GM21381 (cell line): ENCODE data around the gene MGAT5.

Source experiments
- ATAC-seq: cut with Tn5 transposase; IDR thresholded peaks from one replicate; pipeline ENCODE4 v1.9.1; 2021; ENCODE audit warnings: mild to moderate bottlenecking, moderate library complexity; ENCODE audit not compliant: unreplicated experiment

MGAT5 gene, protein sequence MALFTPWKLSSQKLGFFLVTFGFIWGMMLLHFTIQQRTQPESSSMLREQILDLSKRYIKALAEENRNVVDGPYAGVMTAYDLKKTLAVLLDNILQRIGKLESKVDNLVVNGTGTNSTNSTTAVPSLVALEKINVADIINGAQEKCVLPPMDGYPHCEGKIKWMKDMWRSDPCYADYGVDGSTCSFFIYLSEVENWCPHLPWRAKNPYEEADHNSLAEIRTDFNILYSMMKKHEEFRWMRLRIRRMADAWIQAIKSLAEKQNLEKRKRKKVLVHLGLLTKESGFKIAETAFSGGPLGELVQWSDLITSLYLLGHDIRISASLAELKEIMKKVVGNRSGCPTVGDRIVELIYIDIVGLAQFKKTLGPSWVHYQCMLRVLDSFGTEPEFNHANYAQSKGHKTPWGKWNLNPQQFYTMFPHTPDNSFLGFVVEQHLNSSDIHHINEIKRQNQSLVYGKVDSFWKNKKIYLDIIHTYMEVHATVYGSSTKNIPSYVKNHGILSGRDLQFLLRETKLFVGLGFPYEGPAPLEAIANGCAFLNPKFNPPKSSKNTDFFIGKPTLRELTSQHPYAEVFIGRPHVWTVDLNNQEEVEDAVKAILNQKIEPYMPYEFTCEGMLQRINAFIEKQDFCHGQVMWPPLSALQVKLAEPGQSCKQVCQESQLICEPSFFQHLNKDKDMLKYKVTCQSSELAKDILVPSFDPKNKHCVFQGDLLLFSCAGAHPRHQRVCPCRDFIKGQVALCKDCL

GRCh38 chr2:134253804-134254203 lies at the start of gene MGAT5:
Gene MGAT5, plus strand, starts transcription at chr2:134254072. Its CDS starts 332 bp downstream, at chr2:134254404.
- no peak for ATAC-seq

DNA sequence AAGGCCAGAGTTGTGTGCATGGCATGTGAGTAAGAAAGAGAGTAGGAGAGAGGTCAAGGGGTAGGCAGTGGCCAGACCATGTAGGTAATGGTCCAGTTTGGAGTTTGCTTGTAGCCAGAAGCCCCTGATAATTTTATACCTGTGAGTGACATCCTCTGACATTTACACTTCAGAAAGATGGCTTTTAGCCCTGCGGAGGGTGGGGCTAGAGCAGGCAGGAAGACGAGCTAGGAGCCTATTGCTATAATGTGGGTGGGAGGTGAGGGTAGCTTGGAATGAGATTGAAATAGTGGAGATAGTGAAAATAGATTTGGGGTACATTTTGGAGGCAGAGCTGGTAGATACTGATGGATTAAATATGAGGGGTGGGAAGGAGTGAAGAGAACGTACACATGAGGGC lies 48.8 kb upstream of the MGAT5 start:
- no peak for ATAC-seq

GRCh38 chr2:134206031-134206430 lies 47.8 kb upstream of the MGAT5 start:
- ATAC-seq = no peak

- ATAC-seq = no peak
Observed at GRCh38 chr2:134206573-134206972, 47.3 kb upstream of the MGAT5 start.

DNA sequence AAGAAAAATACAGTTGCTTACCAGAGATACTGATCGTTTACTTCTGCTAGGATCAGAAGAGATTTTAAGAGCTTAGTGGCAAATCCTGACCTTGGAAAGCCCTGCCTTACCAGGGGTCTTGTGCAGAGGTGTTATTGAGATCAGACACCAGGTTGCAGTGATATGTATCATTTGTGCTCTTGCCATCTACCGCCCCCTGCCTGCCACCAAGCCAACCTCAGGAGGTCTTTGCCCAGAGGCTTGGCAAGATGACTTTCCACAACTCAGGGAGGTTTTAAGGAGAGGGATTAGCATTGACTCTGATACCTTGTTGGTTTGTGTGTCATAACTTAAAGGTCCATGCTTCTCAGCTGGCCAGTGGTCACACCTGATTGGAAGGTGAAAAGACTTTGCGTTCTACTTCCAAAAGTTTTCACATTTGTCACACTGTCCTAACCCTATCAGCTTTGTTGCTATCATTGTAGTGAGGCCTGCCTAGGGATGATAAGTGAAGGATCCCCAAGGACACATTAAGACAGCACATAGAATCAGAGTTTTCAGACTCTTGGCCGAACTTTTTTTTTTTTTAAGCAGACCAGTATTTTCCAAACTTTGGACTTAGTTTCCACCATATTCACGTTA lies 46.2 kb upstream of the MGAT5 start:
- ATAC-seq = no peak

GRCh38 chr2:134208825-134209224 lies 45.0 kb upstream of the MGAT5 start:
- no peak for ATAC-seq

DNA sequence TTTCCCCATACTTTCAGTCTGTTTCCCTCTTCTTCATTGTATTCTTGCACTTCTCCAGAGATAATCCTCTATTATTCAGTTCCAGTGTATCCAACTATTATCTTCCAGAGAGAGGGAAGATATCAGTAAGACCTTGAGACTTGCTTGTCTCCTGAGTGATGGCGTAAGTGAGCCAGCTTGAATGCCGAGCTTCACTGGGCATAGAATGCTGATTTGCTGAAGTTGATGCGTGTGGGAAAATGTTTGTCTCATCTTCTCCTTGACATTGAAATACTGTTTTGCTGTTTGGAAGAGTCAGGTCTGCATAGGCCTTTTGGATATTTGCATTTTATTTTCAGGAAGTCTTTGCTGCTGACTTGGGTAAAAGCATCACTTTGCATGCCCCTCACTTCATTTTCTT lies 41.1 kb upstream of the MGAT5 start:
- ATAC-seq = no peak

DNA sequence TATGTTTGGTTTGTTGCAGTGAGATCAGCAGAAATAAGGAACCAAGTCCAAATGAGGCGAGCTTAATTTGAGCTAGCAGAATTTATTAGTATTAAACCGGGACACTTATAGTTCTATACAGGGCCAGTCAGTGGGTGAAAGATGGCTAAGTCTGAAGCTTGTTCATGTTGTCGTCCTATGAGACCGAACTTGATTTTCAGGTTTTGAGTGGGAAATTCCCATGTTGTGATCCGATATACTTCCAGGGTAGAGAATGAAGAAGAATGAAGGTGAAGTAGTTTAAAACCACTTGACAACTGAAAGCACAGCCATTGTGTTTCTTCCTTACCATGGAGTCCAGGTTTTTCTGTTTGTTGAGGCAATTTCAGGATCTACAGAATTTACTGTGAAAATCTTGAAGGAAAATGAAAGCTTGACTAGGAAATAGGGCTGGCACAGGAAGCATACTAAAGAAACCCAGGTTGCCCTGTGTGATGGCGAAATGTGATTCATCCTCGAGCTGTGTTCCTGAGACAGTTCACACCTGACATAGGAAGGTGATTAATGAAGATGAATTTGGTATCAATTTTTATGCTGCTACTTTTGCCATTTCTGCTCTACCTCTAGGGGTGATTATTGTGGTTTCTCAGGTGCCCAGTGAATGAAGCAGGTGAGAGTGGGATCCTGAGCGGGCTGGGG lies 37.6 kb upstream of the MGAT5 start:
- no peak for ATAC-seq

GRCh38 chr2:134217351-134217750 lies 36.5 kb upstream of the MGAT5 start:
- ATAC-seq = no peak

DNA sequence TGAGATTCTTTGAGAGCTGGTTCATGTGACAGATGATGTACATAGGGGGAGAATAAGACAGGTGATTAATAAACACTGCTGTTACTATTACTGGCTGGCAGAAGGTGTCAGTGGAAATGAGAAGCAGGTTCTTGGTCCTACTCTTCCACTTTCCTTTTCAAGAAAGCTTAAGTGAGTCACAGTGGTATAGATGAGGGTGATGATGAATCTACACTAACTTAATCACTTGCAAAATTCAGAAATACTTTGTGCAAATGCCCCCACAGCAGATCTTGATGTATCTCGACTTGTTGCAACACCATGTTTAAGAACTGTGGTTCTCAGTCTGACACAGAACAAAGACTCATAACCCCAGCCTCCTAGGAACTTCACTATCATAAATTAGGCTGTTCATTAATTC lies 35.9 kb upstream of the MGAT5 start:
- peak; percentile 77 for ATAC-seq

GRCh38 chr2:134218414-134218813 lies 35.5 kb upstream of the MGAT5 start:
- ATAC-seq = no peak

- peak; percentile 74 for ATAC-seq
Observed at GRCh38 chr2:134218930-134219658, 34.8 kb upstream of the MGAT5 start.

DNA sequence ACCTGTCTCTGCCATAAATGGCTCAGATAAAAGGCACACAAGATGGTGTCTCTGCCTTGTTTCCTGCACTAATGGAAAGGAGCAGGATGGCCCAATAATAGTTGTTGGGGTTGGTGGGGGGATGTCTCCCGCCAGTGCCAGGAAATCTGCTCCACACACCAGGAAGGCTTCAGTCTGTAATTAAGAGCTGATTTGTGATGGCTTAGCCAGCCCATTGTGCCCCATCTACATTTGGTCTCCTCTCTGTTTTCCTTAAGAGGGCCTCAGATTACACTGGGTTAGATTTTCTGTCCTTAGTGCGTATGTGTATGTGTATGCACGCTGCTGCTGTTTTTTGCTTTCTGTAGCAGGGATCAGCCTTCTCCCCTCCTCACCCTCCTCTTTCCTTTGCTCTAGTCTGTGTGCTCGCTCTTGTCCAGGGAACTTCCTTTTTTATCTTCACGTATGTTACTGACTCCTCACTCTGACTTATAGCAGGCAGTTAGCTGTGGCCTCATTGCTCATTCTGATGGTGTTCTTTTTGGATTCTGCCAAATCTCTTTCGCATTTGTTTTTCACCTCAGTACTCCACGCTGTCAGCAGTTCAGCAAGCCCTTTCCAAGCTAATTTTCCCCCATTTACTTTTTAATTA lies 33.4 kb upstream of the MGAT5 start:
- no peak for ATAC-seq

- ATAC-seq = no peak
Observed at GRCh38 chr2:134224005-134224404, 29.9 kb upstream of the MGAT5 start.

GRCh38 chr2:134225173-134225572 lies 28.7 kb upstream of the MGAT5 start:
- ATAC-seq = no peak

- ATAC-seq = no peak
Observed at GRCh38 chr2:134225841-134226240, 28.0 kb upstream of the MGAT5 start.

- ATAC-seq = no peak
Observed at GRCh38 chr2:134226601-134227000, 27.3 kb upstream of the MGAT5 start.

DNA sequence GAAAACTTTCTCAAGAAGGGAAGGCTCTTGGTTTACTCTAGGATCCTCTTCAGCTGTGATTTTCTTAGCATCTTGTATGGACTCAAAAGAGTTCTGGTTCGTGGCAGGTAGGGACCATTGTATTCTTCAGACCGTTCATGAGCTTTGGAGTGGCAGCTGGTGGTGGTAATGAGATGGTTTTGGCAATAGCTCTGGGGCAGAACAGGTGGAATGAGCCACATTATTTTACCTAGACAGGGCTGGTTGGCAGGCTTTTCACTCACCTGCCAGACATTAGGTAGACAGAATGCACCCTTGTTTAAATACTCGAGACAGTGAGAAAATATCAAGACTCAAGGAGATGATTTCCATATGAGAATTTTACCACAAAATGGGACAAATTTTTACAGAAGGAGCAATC lies 26.2 kb upstream of the MGAT5 start:
- no peak for ATAC-seq

- no peak for ATAC-seq
Observed at GRCh38 chr2:134228493-134228903, 25.4 kb upstream of the MGAT5 start.

DNA sequence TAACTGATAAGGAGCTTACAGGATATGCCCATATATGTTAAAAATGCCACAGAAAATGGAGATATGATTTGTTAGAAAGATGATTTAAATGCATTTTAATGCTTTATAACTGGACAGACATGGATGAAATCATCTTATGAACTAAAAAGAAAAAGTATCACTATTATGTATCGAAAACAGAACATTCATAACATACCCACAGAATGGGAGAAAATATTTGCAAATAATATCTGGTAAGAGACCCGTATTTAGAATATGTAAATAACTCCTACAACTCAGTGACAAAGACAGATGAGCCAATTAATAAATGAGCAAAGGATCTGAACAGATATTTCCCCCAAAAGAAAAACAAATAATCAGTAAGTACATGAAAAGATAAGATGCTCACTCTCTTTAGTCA lies 24.3 kb upstream of the MGAT5 start:
- no peak for ATAC-seq
